ENCODE data around the gene POU2F2.
A peak's percentile ranks its signal among the peaks of the same experiment; 100 is the strongest.
"Not testable (repeated sequence)": the region's sequence is repeated elsewhere in the genome, so short reads cannot be mapped to it uniquely, and the experiment has no call there.

Gene POU2F2

GRCh38 chr19:42109896-42110295, 22.4 kb downstream of the POU2F2 start:
- peaks cover 77% of the 10 kb centered on the region for H3K27me3 ChIP-seq (ENCODE audit: insufficient read depth, low read depth)
- no peak overlapping the region for H2AFZ ChIP-seq (ENCODE audit: low read depth)
- no peaks in the 10 kb centered on the region for H3K79me2 ChIP-seq (ENCODE audit: insufficient read depth, low read depth)
- no peak overlapping the region for H3K9ac ChIP-seq
- H3K4me1 ChIP-seq (ENCODE audit: low read depth, poor library complexity, severe bottlenecking), result no peaks in the 10 kb centered on the region
- no peaks in the 10 kb centered on the region for H4K20me1 ChIP-seq (ENCODE audit: insufficient read depth)
- no peak overlapping the region for H3K4me3 ChIP-seq (IDR thresholded peaks at IDR 0.05; ENCODE audit: insufficient read depth, low read depth, low read length)
- no peak for TF ChIP-seq CTCF (conservative IDR thresholded peaks at IDR 0.05; ENCODE audit: low read depth, low read length)
- H3K36me3 ChIP-seq (ENCODE audit: insufficient read depth), result no peaks in the 10 kb centered on the region
- no peak overlapping the region for H3K27ac ChIP-seq
- H3K4me2 ChIP-seq, result no peak overlapping the region

DNA sequence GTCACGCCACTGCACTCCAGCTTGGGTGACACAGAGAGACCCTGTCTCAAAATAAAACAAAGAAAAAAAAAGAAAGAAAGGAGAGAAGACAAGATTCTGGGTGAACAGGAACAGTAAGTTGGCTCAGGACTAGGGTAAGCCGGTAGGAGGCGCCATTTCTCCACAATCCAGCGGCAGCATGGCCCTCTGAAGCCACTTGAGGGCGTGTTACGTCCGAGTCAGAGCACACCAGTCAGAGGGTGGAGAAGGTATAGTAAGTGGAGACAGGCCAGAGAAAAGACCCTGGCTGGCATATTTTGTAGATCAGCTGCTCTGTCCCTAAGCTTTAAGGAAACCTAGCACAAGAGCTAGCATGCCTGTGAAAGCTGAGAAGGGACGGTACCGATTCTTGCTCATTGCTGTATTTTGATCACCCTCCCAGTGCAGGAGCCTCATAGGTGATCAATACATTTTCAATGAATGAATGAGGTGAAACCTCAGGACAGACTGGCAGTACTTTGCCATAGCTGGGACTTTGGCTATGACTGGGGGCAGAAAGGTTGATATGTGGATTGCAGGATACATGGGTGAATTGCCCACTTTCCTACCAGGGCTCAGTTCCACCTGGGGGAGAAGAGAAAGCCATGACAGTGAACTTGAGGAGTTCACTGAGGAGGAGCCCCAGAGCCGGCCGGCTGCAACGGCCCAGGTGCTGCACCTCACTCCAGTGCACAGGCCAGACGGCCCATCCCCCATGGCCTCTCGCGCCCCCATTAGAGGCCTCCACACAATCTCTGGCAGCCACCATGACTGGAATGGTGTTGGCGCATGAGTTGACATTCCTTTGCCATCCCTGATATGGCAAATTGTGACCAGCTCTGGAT, 23.5 kb downstream of the POU2F2 start:
- Histone ChIP-seq H3K4me1 (ENCODE audit: low read depth, poor library complexity, severe bottlenecking) (no peaks in the 10 kb centered on the region), H3K27ac (no peak overlapping the region), H3K79me2 (ENCODE audit: insufficient read depth, low read depth) (no peaks in the 10 kb centered on the region), H4K20me1 (ENCODE audit: insufficient read depth) (no peaks in the 10 kb centered on the region), H3K9ac (no peak overlapping the region), H2AFZ (ENCODE audit: low read depth) (no peak overlapping the region), H3K36me3 (ENCODE audit: insufficient read depth) (no peaks in the 10 kb centered on the region), H3K4me3 (IDR thresholded peaks at IDR 0.05; ENCODE audit: insufficient read depth, low read depth, low read length) (no peak overlapping the region), H3K27me3 (ENCODE audit: insufficient read depth, low read depth) (peaks cover 78% of the 10 kb centered on the region; the same call in 1 of the 2 replicates), H3K4me2 (no peak overlapping the region)
- peak; percentile 98 for TF ChIP-seq CTCF (conservative IDR thresholded peaks at IDR 0.05; ENCODE audit: low read depth, low read length)

GRCh38 chr19:42105368-42105767, 26.9 kb downstream of the POU2F2 start:
- H3K9ac ChIP-seq, result no peak overlapping the region
- H3K79me2 ChIP-seq (ENCODE audit: insufficient read depth, low read depth), result no peaks in the 10 kb centered on the region
- H2AFZ ChIP-seq (ENCODE audit: low read depth), result no peak overlapping the region
- no peaks in the 10 kb centered on the region for H4K20me1 ChIP-seq (ENCODE audit: insufficient read depth)
- H3K4me2 ChIP-seq, result no peak overlapping the region
- H3K36me3 ChIP-seq (ENCODE audit: insufficient read depth), result no peaks in the 10 kb centered on the region
- H3K27me3 ChIP-seq (ENCODE audit: insufficient read depth, low read depth), result peaks cover 53% of the 10 kb centered on the region; the same call in 1 of the 2 replicates
- H3K4me1 ChIP-seq (ENCODE audit: low read depth, poor library complexity, severe bottlenecking), result no peaks in the 10 kb centered on the region
- H3K27ac ChIP-seq, result no peak overlapping the region
- H3K4me3 ChIP-seq (IDR thresholded peaks at IDR 0.05; ENCODE audit: insufficient read depth, low read depth, low read length), result no peak overlapping the region
- TF ChIP-seq CTCF (conservative IDR thresholded peaks at IDR 0.05; ENCODE audit: low read depth, low read length), result no peak

- Histone ChIP-seq H3K4me3 (IDR thresholded peaks at IDR 0.05; ENCODE audit: insufficient read depth, low read depth, low read length) (no peak overlapping the region), H3K36me3 (ENCODE audit: insufficient read depth) (no peaks in the 10 kb centered on the region), H3K79me2 (ENCODE audit: insufficient read depth, low read depth) (no peaks in the 10 kb centered on the region), H4K20me1 (ENCODE audit: insufficient read depth) (no peaks in the 10 kb centered on the region), H2AFZ (ENCODE audit: low read depth) (no peak overlapping the region), H3K27me3 (ENCODE audit: insufficient read depth, low read depth) (peaks cover 47% of the 10 kb centered on the region; the same call in 1 of the 2 replicates), H3K27ac (no peak overlapping the region), H3K4me2 (no peak overlapping the region), H3K9ac (no peak overlapping the region), H3K4me1 (ENCODE audit: low read depth, poor library complexity, severe bottlenecking) (no peaks in the 10 kb centered on the region)
- no peak for TF ChIP-seq CTCF (conservative IDR thresholded peaks at IDR 0.05; ENCODE audit: low read depth, low read length)
Observed at GRCh38 chr19:42102877-42103276, 29.4 kb downstream of the POU2F2 start.

DNA sequence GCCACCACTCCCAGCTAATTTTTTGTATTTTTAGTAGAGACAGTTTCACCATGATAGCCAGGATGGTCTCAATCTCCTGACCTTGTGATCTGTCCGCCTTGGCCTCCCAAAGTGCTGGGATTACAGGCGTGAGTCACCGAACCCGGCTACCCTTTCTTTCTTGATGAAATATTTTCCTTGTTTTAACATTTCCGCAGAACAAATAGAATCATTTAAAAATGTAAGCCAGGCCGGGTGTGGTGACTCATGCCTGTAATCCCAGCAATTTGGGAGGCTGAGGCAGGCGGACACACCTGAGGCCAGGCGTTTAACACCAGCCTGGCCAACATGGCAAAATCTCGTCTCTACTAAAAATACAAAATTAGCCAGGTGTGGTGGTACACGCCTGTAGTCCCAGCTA, 32.0 kb downstream of the POU2F2 start:
- peaks cover 27% of the 10 kb centered on the region; the same call in 1 of the 2 replicates for H3K27me3 ChIP-seq (ENCODE audit: insufficient read depth, low read depth)
- H3K4me1 ChIP-seq (ENCODE audit: low read depth, poor library complexity, severe bottlenecking); H3K36me3 ChIP-seq (ENCODE audit: insufficient read depth); H2AFZ ChIP-seq (ENCODE audit: low read depth); H3K27ac ChIP-seq; H4K20me1 ChIP-seq (ENCODE audit: insufficient read depth); H3K79me2 ChIP-seq (ENCODE audit: insufficient read depth, low read depth); H3K4me2 ChIP-seq; H3K4me3 ChIP-seq (IDR thresholded peaks at IDR 0.05; ENCODE audit: insufficient read depth, low read depth, low read length); H3K9ac ChIP-seq: not testable (repeated sequence)

All from KMS-11 (cell line).